Thyroid gland (tissue), 4 donors: ENCODE results near the gene OLAH.
"Not testable (repeated sequence)": the region's sequence is repeated elsewhere in the genome, so short reads cannot be mapped to it uniquely, and the experiment has no call there.

ENCODE experiments used
- POLR2A ChIP-seq, 2 donors: fragments of 450-650 bp; IDR thresholded peaks; one replicate each; pipeline ENCODE4 v1.6.1; 2017; ENCODE audit warnings: antibody characterized with exemption in 2 of 2, mild to moderate bottlenecking in 2 of 2, moderate library complexity in 1 of 2
- TF ChIP-seq, protein P1 (sequence below), 6 experiments: fragments of 200-600 bp in 3 of 6; fragments of 450-650 bp in 3 of 6; sonication (generic) in 3 of 6; IDR thresholded peaks; one replicate each; pipeline ENCODE4 v1.5.1; 2016 to 2019; ENCODE audit warnings: antibody characterized with exemption in 6 of 6, mild to moderate bottlenecking in 2 of 6, inconsistent platforms in 1 of 6, moderate library complexity in 1 of 6

DNA sequence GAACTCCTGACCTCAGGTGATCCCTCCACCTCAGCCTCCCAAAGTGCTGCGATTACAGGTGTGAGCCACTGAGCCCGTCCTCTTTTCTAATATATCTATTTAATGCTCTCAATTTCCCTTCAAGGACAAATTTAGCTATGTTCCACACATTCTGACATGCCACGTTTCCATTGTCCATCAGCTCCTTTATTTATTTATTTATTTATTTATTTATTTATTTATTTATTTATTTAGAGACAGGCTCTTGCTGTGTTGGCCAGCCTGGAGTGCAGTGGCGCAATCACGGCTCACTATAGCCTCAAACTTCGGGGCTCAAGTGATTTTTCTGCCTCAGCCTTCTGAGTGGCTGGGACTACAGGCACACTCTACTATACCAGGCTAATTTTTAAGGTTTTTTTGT lies 20.7 kb upstream of the OLAH start:
- TF ChIP-seq, protein P1, sequence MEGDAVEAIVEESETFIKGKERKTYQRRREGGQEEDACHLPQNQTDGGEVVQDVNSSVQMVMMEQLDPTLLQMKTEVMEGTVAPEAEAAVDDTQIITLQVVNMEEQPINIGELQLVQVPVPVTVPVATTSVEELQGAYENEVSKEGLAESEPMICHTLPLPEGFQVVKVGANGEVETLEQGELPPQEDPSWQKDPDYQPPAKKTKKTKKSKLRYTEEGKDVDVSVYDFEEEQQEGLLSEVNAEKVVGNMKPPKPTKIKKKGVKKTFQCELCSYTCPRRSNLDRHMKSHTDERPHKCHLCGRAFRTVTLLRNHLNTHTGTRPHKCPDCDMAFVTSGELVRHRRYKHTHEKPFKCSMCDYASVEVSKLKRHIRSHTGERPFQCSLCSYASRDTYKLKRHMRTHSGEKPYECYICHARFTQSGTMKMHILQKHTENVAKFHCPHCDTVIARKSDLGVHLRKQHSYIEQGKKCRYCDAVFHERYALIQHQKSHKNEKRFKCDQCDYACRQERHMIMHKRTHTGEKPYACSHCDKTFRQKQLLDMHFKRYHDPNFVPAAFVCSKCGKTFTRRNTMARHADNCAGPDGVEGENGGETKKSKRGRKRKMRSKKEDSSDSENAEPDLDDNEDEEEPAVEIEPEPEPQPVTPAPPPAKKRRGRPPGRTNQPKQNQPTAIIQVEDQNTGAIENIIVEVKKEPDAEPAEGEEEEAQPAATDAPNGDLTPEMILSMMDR (IDR thresholded peaks at IDR 0.05): not testable (repeated sequence)
- TF ChIP-seq POLR2A (IDR thresholded peaks at IDR 0.05): not testable (repeated sequence)
